Neuronal stem cell (in vitro differentiated cells): ENCODE data around the gene DLX1.

Experiments
- DNase-seq: peaks from one replicate; pipeline ENCODE4 v3.0.0-alpha.2; 2013; ENCODE audit warnings: low spot score
- H2AFZ ChIP-seq: one replicate; pipeline ENCODE4 v1.6.1; 2013; ENCODE audit warnings: mild to moderate bottlenecking, low read length, inconsistent platforms
- H2AK5ac ChIP-seq: 2 replicates; pipeline ENCODE4 v1.6.1; 2013; ENCODE audit warnings: low read depth, mild to moderate bottlenecking, inconsistent platforms, low read length, moderate library complexity, mixed read lengths
- H2BK120ac ChIP-seq: 2 replicates; pipeline ENCODE4 v1.6.1; 2013; ENCODE audit warnings: low read depth, mild to moderate bottlenecking, inconsistent platforms, low read length, moderate library complexity, mixed read lengths
- H2BK12ac ChIP-seq: one replicate; pipeline ENCODE4 v1.6.1; 2013; ENCODE audit warnings: low read length, inconsistent platforms
- H2BK15ac ChIP-seq: 2 replicates; pipeline ENCODE4 v1.6.1; 2013; ENCODE audit warnings: mild to moderate bottlenecking, low read length, inconsistent platforms, mixed read lengths
- H2BK5ac ChIP-seq: one replicate; pipeline ENCODE4 v1.6.1; 2013; ENCODE audit warnings: inconsistent platforms, mild to moderate bottlenecking, low read length, moderate library complexity
- H3K14ac ChIP-seq: one replicate; pipeline ENCODE4 v1.6.1; 2013; ENCODE audit warnings: low read length, inconsistent platforms
- H3K18ac ChIP-seq: 2 replicates; pipeline ENCODE4 v1.6.1; 2013; ENCODE audit warnings: low read length, inconsistent platforms
- H3K23ac ChIP-seq: 2 replicates; pipeline ENCODE4 v1.6.1; 2013; ENCODE audit warnings: low read depth, mild to moderate bottlenecking, mixed read lengths, low read length, inconsistent platforms; ENCODE audit not compliant: poor library complexity
- H3K27ac ChIP-seq: replicated peaks from 3 replicates; pipeline ENCODE4 v1.5.1; 2013; ENCODE audit warnings: low read length, inconsistent platforms
- H3K27me3 ChIP-seq, 3 experiments: 2 replicates each; pipeline ENCODE4 v1.6.1; 2013; ENCODE audit warnings: low read length in 3 of 3, mild to moderate bottlenecking in 2 of 3, inconsistent platforms in 1 of 3, low read depth in 1 of 3, mixed read lengths in 1 of 3, moderate library complexity in 1 of 3; ENCODE audit not compliant: control insufficient read depth in 3 of 3, insufficient read depth in 3 of 3
- H3K36me3 ChIP-seq, 2 donors: replicated peaks in 1 of 2; 2 replicates each; pipeline ENCODE4 v1.6.1; 2013; ENCODE audit warnings: low read length in 2 of 2; ENCODE audit not compliant: control insufficient read depth in 2 of 2, insufficient read depth in 2 of 2
- H3K4ac ChIP-seq: 2 replicates; pipeline ENCODE4 v1.6.1; 2013; ENCODE audit warnings: inconsistent platforms, mild to moderate bottlenecking, low read length, moderate library complexity
- H3K4me1 ChIP-seq, 2 donors: 1 replicate in 1 of 2; 2 replicates in 1 of 2; pipeline ENCODE4 v1.6.1; 2013; ENCODE audit warnings: low read length in 2 of 2, low read depth in 1 of 2; ENCODE audit not compliant: control insufficient read depth in 2 of 2, insufficient read depth in 1 of 2
- H3K4me2 ChIP-seq: one replicate; pipeline ENCODE4 v1.6.1; 2013; ENCODE audit warnings: mild to moderate bottlenecking, low read length, inconsistent platforms; ENCODE audit not compliant: insufficient read depth, poor library complexity, severe bottlenecking
- H3K4me3 ChIP-seq, 2 donors: 2 replicates each; pipeline ENCODE4 v1.5.1; 2013; ENCODE audit warnings: low read length in 2 of 2, mild to moderate bottlenecking in 2 of 2, inconsistent platforms in 1 of 2, moderate library complexity in 1 of 2
- H3K79me1 ChIP-seq: one replicate; pipeline ENCODE4 v1.6.1; 2013; ENCODE audit warnings: low read depth, mild to moderate bottlenecking, inconsistent platforms, low read length, moderate library complexity
- H3K9ac ChIP-seq: one replicate; pipeline ENCODE4 v1.6.1; 2013; ENCODE audit warnings: mild to moderate bottlenecking, low read depth, low read length, inconsistent platforms; ENCODE audit not compliant: poor library complexity
- H3K9me3 ChIP-seq, 2 donors: replicated peaks in 1 of 2; 2 replicates each; pipeline versions ENCODE3 to v1.6.1; 2013; ENCODE audit warnings: low read length in 2 of 2, mild to moderate bottlenecking in 2 of 2, inconsistent platforms in 1 of 2, low read depth in 1 of 2, mixed read lengths in 1 of 2, moderate library complexity in 1 of 2; ENCODE audit not compliant: control insufficient read depth in 2 of 2, insufficient read depth in 1 of 2
- H4K8ac ChIP-seq: one replicate; pipeline ENCODE4 v1.6.1; 2013; ENCODE audit warnings: low read depth, mild to moderate bottlenecking, inconsistent platforms, low read length, moderate library complexity
- H4K91ac ChIP-seq: one replicate; pipeline ENCODE4 v1.6.1; 2013; ENCODE audit warnings: low read length, low read depth, mild to moderate bottlenecking, inconsistent platforms; ENCODE audit not compliant: poor library complexity
- WGBS, 2 donors: extraction: QIAGEN DNeasy Blood & Tissue Kit; methylation state at CpG; one replicate each; pipeline ENCODE4 v1.1.7; 2013; ENCODE audit warnings: missing lambda C conversion rate in 2 of 2, mixed read lengths in 1 of 2; ENCODE audit not compliant: insufficient read length in 2 of 2, insufficient replicate concordance in 1 of 2; ENCODE audit errors: extremely low coverage in 2 of 2; 5-methylcytosine and 5-hydroxymethylcytosine counted together

Gene DLX1

DNA sequence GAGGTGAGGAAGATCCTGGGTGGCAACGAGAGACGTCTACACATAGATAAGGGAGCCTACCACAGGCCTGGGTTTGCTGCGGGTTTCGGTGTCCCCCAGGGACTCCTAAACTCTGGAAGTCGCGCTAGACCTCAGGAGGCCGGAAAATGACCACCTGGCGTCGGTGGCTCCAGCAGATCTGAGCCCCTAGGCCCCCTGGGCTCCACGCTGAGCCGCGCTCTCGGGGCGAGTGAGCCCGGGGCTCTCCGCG is 987 bp upstream of the DLX1 start:
- WGBS, 2 donors: no CpG with 5 or more reads among the region's 17 CpGs
- peak overlapping the region; percentile 84 for H2BK15ac ChIP-seq
- no peak overlapping the region for H4K91ac ChIP-seq
- peaks cover 18 to 23% of the 10 kb centered on the region in 2 donors for H3K4me1 ChIP-seq
- peak overlapping the region; percentile 93 for H3K4me2 ChIP-seq
- H3K14ac ChIP-seq: no peak overlapping the region
- peak overlapping the region; percentile 99 for H2AFZ ChIP-seq
- H3K4ac ChIP-seq: no peak overlapping the region
- H3K9ac ChIP-seq: no peak overlapping the region
- H2BK5ac ChIP-seq: no peak overlapping the region
- H3K27me3 ChIP-seq: peaks cover 67 to 96% (median 93%) of the 10 kb centered on the region in 3 experiments
- H3K79me1 ChIP-seq: no peaks in the 10 kb centered on the region
- no peak overlapping the region for H4K8ac ChIP-seq
- no peak overlapping the region for H3K27ac ChIP-seq
- H2BK12ac ChIP-seq: no peak overlapping the region
- peaks cover 2 to 22% of the 10 kb centered on the region in 2 donors for H3K9me3 ChIP-seq
- H3K18ac ChIP-seq: peak overlapping the region; percentile 89
- peak; percentile 43 for DNase-seq
- peak overlapping the region; percentile 51 to 75 for H3K4me3 ChIP-seq
- H3K23ac ChIP-seq: peak overlapping the region; percentile 77
- H2AK5ac ChIP-seq: no peak overlapping the region
- H3K36me3 ChIP-seq: no peaks in the 10 kb centered on the region
- H2BK120ac ChIP-seq: no peak overlapping the region

DNA sequence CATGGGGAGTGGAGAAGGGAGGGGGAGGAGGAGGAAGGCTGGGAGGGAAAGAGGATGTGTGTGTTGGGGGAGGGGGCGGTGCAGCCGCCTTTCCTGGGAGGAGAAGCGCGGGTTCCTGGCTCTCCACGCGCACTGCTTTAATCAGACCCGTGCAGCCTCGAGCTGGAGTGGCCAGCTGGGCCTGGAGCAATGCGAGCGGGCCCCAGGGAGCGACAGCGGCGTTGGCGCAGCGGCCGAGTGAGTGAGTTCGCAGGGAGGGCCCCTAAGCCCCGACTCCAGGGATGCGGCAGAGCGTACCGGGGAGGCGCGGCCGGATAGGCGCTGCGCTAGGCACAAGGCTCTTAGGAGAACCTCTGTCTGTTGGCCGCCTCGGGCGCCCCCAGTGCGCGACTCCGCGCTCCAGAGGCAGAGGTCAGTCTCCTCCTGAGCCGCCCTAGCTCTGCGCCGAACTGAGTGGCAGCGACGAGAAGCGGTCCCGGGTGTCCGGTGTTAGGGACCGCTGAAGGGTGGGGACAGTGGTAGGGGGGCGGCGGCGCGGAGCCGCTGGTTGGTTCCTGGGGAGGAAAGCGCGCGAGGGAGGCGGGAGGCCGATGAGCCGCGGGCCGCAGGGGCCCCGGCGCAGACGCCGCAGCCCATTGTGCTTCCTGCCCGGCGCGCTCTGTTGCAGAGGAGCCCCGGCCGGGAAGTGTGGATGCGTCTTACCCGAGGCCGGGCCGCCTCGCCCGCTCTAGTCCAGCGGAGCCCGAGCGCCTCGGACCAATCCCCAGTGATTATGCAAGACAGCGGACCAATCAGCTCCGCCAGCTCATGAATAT is 455 bp upstream of the DLX1 start:
- peak; percentile 88 for DNase-seq
- peak overlapping the region; percentile 51 to 75 for H3K4me3 ChIP-seq
- WGBS, 2 donors: no CpG with 5 or more reads among the region's 76 CpGs

DNA sequence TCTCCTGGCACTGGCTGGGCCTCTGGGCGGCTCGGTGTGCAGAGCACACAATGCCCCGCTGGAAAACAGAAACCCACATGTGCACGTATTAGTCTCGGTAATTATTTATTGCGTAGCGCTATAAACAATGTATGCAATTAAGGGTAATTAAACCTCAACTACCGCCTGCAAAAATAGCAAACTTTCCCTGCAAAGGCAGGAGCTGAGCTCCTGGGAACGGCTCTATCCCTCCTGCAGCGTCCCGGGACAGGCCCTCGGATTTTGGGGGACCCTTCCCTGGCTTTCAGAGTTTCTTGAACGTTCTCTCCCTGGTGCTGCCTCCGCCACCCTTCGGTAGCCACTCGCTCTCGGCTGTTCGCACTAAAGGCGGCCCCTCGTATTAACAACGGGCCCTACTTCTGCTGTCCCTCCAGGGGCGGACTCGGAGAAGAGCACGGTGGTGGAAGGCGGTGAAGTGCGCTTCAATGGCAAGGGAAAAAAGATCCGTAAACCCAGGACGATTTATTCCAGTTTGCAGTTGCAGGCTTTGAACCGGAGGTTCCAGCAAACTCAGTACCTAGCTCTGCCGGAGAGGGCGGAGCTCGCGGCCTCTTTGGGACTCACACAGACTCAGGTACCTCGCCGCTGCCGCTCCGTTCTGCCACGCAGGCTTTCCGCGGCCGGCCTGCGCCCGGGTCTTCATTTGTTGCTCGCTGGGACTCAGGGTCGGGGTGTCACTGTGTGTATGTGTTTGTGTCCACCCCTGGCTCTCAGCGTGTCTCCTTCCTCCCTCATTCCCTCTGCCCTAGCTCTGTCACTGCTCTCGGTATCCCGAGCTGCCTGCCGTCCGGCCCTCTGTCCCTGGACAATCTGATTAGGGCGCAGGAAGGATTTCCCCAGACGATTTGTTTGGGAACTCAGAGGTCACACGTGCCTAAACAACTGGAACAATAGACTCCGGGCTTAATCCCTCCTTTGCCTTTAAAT is 1.2 kb downstream of the DLX1 start:
- Histone ChIP-seq H3K27me3 (peaks cover 63 to 96% (median 90%) of the 10 kb centered on the region in 3 experiments), H2BK120ac (no peak overlapping the region), H3K4me2 (peak overlapping the region; percentile 51), H3K4me1 (peaks cover 12 to 23% of the 10 kb centered on the region in 2 donors), H4K8ac (no peak overlapping the region), H4K91ac (no peak overlapping the region), H2BK5ac (no peak overlapping the region), H3K9me3 (peaks cover 2 to 9% of the 10 kb centered on the region in 2 donors), H2AK5ac (no peak overlapping the region), H2BK15ac (no peak overlapping the region), H2AFZ (peak overlapping the region; percentile 99), H3K23ac (no peak overlapping the region), H3K27ac (no peak overlapping the region), H3K18ac (peak overlapping the region; percentile 74), H3K4me3 (peak overlapping the region in 1 of 2 donors; percentile 9), H3K79me1 (no peaks in the 10 kb centered on the region), H3K4ac (no peak overlapping the region), H3K14ac (no peak overlapping the region), H2BK12ac (no peak overlapping the region), H3K9ac (no peak overlapping the region), H3K36me3 (no peaks in the 10 kb centered on the region)
- DNase-seq: peak; percentile 89
- no CpG with 5 or more reads among the region's 54 CpGs for WGBS, 2 donors

More for the DNA sequence above, 455 bp upstream of the DLX1 start:
- peak overlapping the region; percentile 68 for H3K9ac ChIP-seq
- H2BK15ac ChIP-seq: peak overlapping the region; percentile 84
- peak overlapping the region; percentile 77 for H3K23ac ChIP-seq
- H3K9me3 ChIP-seq: peaks cover 2 to 19% of the 10 kb centered on the region in 2 donors
- peak overlapping the region; percentile 99 for H2AFZ ChIP-seq
- peak overlapping the region; percentile 93 for H3K4me2 ChIP-seq
- H3K27me3 ChIP-seq: peaks cover 68 to 96% (median 94%) of the 10 kb centered on the region in 3 experiments
- no peaks in the 10 kb centered on the region for H3K36me3 ChIP-seq
- H2AK5ac ChIP-seq: no peak overlapping the region
- no peak overlapping the region for H4K8ac ChIP-seq
- no peak overlapping the region for H4K91ac ChIP-seq
- H3K4ac ChIP-seq: no peak overlapping the region
- no peak overlapping the region for H2BK5ac ChIP-seq
- peaks cover 18 to 23% of the 10 kb centered on the region in 2 donors for H3K4me1 ChIP-seq
- H3K79me1 ChIP-seq: no peaks in the 10 kb centered on the region
- no peak overlapping the region for H3K27ac ChIP-seq
- no peak overlapping the region for H2BK12ac ChIP-seq
- H2BK120ac ChIP-seq: no peak overlapping the region
- H3K18ac ChIP-seq: peak overlapping the region; percentile 89
- H3K14ac ChIP-seq: peak overlapping the region; percentile 39
